Rectal smooth muscle tissue (tissue), 1 donor: ENCODE results near the gene ARHGAP26.

Experiments
- H3K27ac ChIP-seq: one replicate; pipeline ENCODE4 v1.7.0; 2013; ENCODE audit warnings: low read depth, low read length, inconsistent platforms
- H3K27me3 ChIP-seq: one replicate; pipeline ENCODE4 v1.7.0; 2013; ENCODE audit warnings: low read length; ENCODE audit not compliant: control insufficient read depth, insufficient read depth
- H3K36me3 ChIP-seq: one replicate; pipeline ENCODE4 v1.7.0; 2013; ENCODE audit warnings: low read length; ENCODE audit not compliant: control insufficient read depth, insufficient read depth
- H3K4me1 ChIP-seq: one replicate; pipeline ENCODE4 v1.7.0; 2013; ENCODE audit warnings: low read length; ENCODE audit not compliant: control insufficient read depth, insufficient read depth
- H3K4me3 ChIP-seq: one replicate; pipeline ENCODE4 v1.7.0; 2013; ENCODE audit warnings: low read length
- H3K9ac ChIP-seq: one replicate; pipeline ENCODE4 v1.7.0; 2013; ENCODE audit warnings: low read length

The ARHGAP26 gene

GRCh38 chr5:143148771-143149170 is 378.6 kb downstream of the ARHGAP26 start:
- Histone ChIP-seq H3K27ac (no peak overlapping the region), H3K4me3 (no peak overlapping the region), H3K9ac (no peak overlapping the region), H3K4me1 (peaks cover 19% of the 10 kb centered on the region), H3K36me3 (no peaks in the 10 kb centered on the region), H3K27me3 (no peaks in the 10 kb centered on the region)

GRCh38 chr5:143149759-143150158 is 379.6 kb downstream of the ARHGAP26 start:
- no peak overlapping the region for H3K9ac ChIP-seq
- H3K27me3 ChIP-seq, result no peaks in the 10 kb centered on the region
- no peak overlapping the region for H3K27ac ChIP-seq
- peaks cover 24% of the 10 kb centered on the region for H3K4me1 ChIP-seq
- no peaks in the 10 kb centered on the region for H3K36me3 ChIP-seq
- H3K4me3 ChIP-seq, result no peak overlapping the region

DNA sequence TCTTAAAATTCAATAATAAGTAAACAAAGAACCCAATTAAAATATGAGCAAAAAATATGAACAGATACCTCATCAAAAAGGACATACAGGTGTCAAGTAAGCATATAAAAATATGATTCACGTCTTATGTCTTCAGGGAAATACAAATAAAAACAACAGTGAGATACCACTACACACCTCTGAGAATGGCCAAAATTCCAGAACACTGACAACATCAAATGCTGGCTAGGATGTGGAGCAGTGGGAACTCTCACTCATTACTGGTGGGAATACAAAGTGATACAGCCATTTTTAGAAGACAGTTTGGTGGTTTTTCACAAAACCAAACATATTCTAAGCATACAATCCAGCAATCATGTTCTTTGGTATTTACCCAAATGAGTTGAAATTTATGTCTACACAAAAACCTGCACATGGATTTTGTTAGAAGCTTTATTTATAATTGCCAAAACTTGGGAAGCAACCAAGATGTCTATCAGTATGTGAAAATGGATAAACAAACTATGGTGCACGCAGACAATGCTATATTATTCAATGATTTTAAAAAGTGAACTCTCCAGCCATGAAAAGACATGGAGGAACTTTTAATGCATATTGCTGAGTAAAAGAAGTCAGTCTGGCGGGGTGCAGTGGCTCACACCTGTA is 381.0 kb downstream of the ARHGAP26 start:
- Histone ChIP-seq H3K27ac (no peak overlapping the region), H3K4me1 (peaks cover 18% of the 10 kb centered on the region), H3K9ac (no peak overlapping the region), H3K36me3 (no peaks in the 10 kb centered on the region), H3K27me3 (no peaks in the 10 kb centered on the region), H3K4me3 (no peak overlapping the region)

DNA sequence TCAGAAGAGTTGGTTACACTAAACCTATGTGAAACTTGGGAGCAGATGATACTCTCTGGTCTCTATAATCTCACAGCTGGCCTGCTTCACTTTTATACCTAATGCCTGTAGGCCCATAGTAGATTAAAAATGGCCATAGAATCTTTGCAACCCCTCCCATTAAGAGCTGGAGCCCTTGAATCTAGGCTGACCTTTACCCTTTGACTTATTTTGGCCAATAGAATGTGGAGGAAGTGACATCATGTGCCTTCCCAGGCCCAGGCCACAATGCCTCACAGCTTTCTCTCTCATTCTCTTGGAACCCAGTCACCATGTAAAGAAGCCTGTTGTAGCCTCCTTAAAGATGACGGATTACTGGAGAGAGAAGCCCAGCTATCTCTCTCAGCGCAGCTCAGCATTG is 382.3 kb downstream of the ARHGAP26 start:
- Histone ChIP-seq H3K4me3 (no peak overlapping the region), H3K9ac (no peak overlapping the region), H3K27ac (no peak overlapping the region), H3K27me3 (no peaks in the 10 kb centered on the region), H3K4me1 (peaks cover 23% of the 10 kb centered on the region), H3K36me3 (no peaks in the 10 kb centered on the region)

- Histone ChIP-seq H3K36me3 (no peaks in the 10 kb centered on the region), H3K27ac (peak overlapping the region; percentile 8), H3K4me1 (peaks cover 23% of the 10 kb centered on the region), H3K4me3 (no peak overlapping the region), H3K9ac (no peak overlapping the region), H3K27me3 (no peaks in the 10 kb centered on the region)
Observed at GRCh38 chr5:143153332-143154119, 383.3 kb downstream of the ARHGAP26 start.

DNA sequence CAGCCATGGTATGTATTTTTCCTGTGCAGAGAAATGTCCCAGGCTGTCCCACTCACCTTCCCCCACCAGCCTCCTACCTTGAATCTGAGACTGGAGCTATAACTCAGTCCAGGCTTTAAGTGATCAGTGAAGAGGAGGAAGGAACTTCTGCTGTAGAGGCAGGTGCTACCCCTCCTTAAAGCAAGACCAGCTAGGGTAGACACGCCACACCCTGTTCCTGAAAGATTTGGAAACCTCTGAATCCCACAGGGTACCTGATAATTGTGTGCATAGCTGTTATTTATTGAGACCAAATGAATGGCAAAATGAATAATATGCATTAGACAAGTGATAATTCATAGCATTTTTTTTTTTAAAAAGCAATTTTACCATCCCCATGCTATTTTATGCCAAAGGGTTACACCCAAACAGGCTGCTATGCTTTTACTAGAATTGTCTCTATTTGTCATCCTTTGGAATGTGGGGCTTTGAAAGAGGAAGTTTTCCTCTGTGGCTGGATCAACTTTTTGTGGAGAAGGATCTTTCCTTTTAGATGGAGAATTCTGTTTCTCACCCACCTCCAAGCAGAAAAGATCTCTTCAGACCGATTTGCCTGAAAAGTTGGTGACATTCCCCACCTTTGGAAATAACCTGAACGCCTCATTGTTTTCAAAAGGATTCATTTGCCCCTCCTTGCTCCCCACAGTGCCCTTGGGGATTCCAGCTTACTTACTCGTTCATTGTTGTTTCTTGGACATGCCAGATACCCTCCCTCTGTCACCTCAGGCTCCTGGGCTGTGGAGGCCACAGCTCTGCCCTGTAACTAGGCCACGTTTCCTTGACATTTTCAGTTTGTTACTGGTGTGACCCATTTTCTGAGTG is 384.6 kb downstream of the ARHGAP26 start:
- Histone ChIP-seq H3K4me1 (peaks cover 23% of the 10 kb centered on the region), H3K27me3 (no peaks in the 10 kb centered on the region), H3K27ac (peak overlapping the region; percentile 5), H3K36me3 (no peaks in the 10 kb centered on the region), H3K4me3 (no peak overlapping the region), H3K9ac (no peak overlapping the region)

DNA sequence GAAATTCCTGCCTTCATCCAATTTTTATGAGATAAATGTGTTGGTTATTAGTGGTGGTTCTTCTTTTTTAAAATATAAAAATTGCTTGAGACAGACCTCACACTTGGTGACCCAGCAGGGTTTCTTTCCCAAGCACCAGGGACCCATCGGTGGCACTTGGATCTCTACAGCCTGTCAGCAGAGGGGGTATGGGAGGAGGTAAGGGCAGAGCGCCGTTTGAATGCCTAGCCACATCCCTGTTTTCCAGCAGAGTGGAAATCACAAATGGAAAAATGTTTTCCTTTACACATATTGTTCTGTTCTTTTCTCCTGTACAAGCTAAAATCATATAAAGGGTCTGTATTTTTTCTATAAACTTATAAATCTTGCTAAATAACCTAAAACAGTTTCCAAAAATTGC is 385.3 kb downstream of the ARHGAP26 start:
- Histone ChIP-seq H3K4me3 (no peak overlapping the region), H3K9ac (no peak overlapping the region), H3K27me3 (no peaks in the 10 kb centered on the region), H3K27ac (no peak overlapping the region), H3K36me3 (no peaks in the 10 kb centered on the region), H3K4me1 (peaks cover 23% of the 10 kb centered on the region)

DNA sequence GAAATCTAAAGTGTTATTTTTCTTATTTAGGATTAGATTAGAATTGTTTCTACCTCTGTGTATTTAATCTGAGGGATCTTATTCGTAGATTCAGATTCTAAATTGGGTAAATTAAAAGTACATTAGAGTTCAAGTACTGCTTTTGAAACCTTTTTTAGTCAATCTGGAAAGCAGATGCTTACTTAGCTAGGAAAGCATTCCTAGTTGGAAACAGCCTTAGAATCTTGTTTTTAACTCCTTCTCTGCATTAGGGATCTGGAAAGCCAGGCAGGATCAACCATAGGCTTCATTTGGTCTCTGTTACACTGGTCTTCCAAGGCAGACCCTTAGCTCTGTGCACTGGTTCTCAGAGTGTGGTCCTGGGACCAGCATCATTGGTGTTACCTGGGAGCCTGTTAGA is 385.9 kb downstream of the ARHGAP26 start:
- H3K4me1 ChIP-seq, result peaks cover 23% of the 10 kb centered on the region
- H3K27me3 ChIP-seq, result no peaks in the 10 kb centered on the region
- no peak overlapping the region for H3K27ac ChIP-seq
- no peak overlapping the region for H3K9ac ChIP-seq
- no peaks in the 10 kb centered on the region for H3K36me3 ChIP-seq
- no peak overlapping the region for H3K4me3 ChIP-seq

- H3K27me3 ChIP-seq, result no peaks in the 10 kb centered on the region
- H3K9ac ChIP-seq, result no peak overlapping the region
- H3K4me1 ChIP-seq, result peaks cover 23% of the 10 kb centered on the region
- H3K27ac ChIP-seq, result no peak overlapping the region
- no peaks in the 10 kb centered on the region for H3K36me3 ChIP-seq
- H3K4me3 ChIP-seq, result no peak overlapping the region
Observed at GRCh38 chr5:143156572-143156971, 386.4 kb downstream of the ARHGAP26 start.

DNA sequence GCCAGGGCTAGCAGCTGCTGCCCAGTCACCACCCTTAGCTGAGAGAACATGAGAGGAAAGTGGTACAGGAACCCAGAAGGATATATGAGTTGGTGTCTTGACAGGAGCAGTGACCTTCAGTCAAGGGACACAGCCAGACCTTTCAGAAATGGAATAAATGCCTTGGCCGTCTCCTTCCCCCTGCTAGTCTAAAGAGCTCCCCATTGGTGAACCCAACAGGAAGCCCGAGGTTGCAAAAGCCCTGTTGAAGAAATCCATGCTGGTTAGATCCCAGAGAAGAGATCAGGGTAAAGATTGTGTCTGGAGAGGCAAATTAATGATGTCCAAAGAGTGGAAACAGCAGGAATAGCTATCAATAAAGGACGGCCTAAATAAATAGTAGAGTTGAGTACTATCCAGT is 388.9 kb downstream of the ARHGAP26 start:
- no peaks in the 10 kb centered on the region for H3K27me3 ChIP-seq
- no peak overlapping the region for H3K27ac ChIP-seq
- H3K36me3 ChIP-seq, result no peaks in the 10 kb centered on the region
- peaks cover 12% of the 10 kb centered on the region for H3K4me1 ChIP-seq
- H3K4me3 ChIP-seq, result no peak overlapping the region
- no peak overlapping the region for H3K9ac ChIP-seq

DNA sequence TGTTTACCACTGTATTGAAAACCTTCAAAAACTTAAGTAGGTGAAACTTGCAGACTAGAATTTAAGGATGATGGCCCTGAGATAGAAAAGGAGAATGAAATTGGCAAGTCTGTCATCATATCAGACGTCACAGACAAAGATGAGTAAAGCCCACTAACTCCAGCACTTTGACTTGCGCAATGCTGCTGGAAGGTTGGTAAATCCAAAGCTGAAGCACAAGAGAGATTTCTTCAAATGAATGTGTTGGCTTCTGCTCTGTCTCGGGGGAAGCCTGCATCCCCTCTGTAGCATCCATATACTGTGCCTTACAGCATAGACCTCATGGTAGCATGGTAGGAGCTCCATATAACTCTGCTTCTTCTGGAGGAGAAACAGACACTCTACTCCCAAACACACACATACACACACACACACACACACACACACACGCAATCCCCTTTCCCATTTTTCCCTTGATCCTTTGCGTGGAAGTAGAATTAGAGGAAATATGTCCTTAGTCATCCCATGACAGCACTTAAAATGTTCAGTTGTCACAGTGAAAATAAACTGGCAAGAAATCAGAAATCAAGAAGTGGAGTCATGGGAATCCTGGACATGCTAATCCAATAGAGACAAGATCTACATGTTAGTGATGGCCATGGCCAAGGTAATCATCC is 391.8 kb downstream of the ARHGAP26 start:
- Histone ChIP-seq H3K36me3 (no peaks in the 10 kb centered on the region), H3K9ac (no peak overlapping the region), H3K27me3 (no peaks in the 10 kb centered on the region), H3K27ac (no peak overlapping the region), H3K4me1 (no peaks in the 10 kb centered on the region), H3K4me3 (no peak overlapping the region)

DNA sequence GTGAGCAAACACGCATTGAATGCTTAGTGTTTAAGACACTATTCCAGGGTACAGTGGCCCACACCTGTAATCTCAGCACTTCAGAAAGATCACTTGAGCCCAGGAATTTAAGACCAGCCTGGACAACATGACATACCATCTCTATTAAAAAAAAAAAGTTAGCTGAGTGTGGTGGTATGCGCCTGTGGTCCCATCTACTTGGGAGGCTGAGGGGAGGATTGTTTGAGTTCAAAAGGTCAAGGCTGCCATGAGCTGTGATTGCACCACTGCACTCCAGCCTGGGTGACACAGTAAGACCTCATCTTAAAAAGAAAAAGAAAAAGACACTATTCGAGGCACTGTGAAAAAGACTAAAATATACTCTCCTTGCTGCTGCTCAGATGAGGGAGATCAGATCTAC is 392.6 kb downstream of the ARHGAP26 start:
- no peaks in the 10 kb centered on the region for H3K27me3 ChIP-seq
- no peaks in the 10 kb centered on the region for H3K4me1 ChIP-seq
- H3K4me3 ChIP-seq, result no peak overlapping the region
- no peaks in the 10 kb centered on the region for H3K36me3 ChIP-seq
- H3K27ac ChIP-seq, result no peak overlapping the region
- H3K9ac ChIP-seq, result no peak overlapping the region
